ENCODE measurements around the gene STXBP6. TPM values are rescaled to one million over a fixed set of nuclear protein-coding genes. Genes with fewer than 3 reads are reported as not detected.
"Not testable (repeated sequence)": the region's sequence is repeated elsewhere in the genome, so short reads cannot be mapped to it uniquely, and the experiment has no call there.

Gene STXBP6
- total and polyA plus RNA-seq, 7 donors = 7.1 to 32.8 (median 14.3) TPM

DNA sequence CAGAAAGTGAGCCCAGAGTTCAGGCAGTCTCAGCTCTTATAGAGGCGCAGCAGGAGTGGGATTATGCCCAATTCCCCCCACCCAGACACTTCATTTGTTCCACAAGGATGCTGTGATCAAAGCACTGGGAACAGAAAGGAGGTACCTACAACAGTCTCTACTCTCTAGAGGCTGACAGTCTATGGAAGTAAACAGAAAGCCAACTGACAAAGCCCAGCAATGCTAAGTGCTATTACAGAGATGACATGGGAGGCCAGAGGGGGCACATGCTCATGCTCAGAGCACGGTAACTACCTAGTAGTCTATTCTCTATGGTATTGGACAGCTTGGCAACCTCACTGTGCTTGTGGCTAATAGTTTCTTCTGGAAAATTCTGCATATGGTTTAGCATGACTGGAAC lies 85.9 kb downstream of the STXBP6 start:
- Histone ChIP-seq H3K4me1 (peaks cover 0 to 61% (median 51%) of the 10 kb centered on the region in 4 donors), H3K4me3 (no peak overlapping the region), H3K27me3 (no peaks in the 10 kb centered on the region), H3K36me3 (no peaks in the 10 kb centered on the region), H3K27ac (peak overlapping the region in 3 of 4 donors; percentile 76 to 84 (median 79)), H3K9me3 (no peaks in the 10 kb centered on the region)
- no peak for DNase-seq
- WGBS, 2 donors = 91% methylated on average over 2 of the region's 2 CpGs
- TF ChIP-seq EP300 (IDR thresholded peaks at IDR 0.05) (no peak), POLR2A (IDR thresholded peaks at IDR 0.05) (no peak), POLR2AphosphoS5 (IDR thresholded peaks at IDR 0.05) (peak in 3 of 4 donors; percentile 26 to 43 (median 35))
- TF ChIP-seq, protein P1, sequence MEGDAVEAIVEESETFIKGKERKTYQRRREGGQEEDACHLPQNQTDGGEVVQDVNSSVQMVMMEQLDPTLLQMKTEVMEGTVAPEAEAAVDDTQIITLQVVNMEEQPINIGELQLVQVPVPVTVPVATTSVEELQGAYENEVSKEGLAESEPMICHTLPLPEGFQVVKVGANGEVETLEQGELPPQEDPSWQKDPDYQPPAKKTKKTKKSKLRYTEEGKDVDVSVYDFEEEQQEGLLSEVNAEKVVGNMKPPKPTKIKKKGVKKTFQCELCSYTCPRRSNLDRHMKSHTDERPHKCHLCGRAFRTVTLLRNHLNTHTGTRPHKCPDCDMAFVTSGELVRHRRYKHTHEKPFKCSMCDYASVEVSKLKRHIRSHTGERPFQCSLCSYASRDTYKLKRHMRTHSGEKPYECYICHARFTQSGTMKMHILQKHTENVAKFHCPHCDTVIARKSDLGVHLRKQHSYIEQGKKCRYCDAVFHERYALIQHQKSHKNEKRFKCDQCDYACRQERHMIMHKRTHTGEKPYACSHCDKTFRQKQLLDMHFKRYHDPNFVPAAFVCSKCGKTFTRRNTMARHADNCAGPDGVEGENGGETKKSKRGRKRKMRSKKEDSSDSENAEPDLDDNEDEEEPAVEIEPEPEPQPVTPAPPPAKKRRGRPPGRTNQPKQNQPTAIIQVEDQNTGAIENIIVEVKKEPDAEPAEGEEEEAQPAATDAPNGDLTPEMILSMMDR (IDR thresholded peaks at IDR 0.05) = no peak
- intact Hi-C loops (cut with DNase I) = no loop called here

GRCh38 chr14:24962118-24962517 lies 87.8 kb downstream of the STXBP6 start:
- H3K36me3 ChIP-seq; H3K9me3 ChIP-seq; DNase-seq; H3K4me3 ChIP-seq; intact Hi-C loops (cut with DNase I); H3K27me3 ChIP-seq: not testable (repeated sequence)
- WGBS, 2 donors = 93 to 97% methylated on average over 6 of the region's 6 CpGs
- H3K27ac ChIP-seq = peak overlapping the region in 2 of 4 donors; percentile 14 to 79
- H3K4me1 ChIP-seq = peaks cover 0 to 74% (median 66%) of the 10 kb centered on the region in 4 donors

DNA sequence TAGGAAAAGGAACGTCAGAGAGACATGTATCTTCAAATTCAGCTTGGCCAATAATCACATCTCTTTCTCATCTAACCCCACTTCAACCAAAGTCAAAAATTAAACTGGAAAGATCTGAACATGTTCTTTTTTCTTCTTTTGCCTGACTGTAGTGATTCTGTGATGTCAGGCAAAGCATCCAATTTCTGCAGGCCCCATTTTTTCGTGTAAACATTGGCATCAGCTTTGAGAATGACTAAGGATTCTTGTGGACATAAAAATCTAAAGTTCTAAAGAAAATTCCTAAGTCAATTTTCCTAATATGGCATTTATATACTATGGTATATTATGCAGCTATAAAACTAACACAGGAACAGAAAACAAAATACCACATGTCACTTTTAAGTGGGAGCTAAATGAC lies 89.1 kb downstream of the STXBP6 start:
- peak in 1 of 4 donors; percentile 21 for TF ChIP-seq POLR2AphosphoS5 (IDR thresholded peaks at IDR 0.05)
- TF ChIP-seq POLR2A (IDR thresholded peaks at IDR 0.05) = no peak
- TF ChIP-seq, protein P1 (IDR thresholded peaks at IDR 0.05) = no peak
- peak in 1 of 4 donors; percentile 13 for TF ChIP-seq EP300 (IDR thresholded peaks at IDR 0.05)
- Histone ChIP-seq H3K27me3 (no peaks in the 10 kb centered on the region), H3K36me3 (no peaks in the 10 kb centered on the region), H3K9me3 (no peaks in the 10 kb centered on the region), H3K4me3 (no peak overlapping the region), H3K27ac (peak overlapping the region; percentile 69 to 79 (median 73)), H3K4me1 (peaks cover 0 to 61% (median 53%) of the 10 kb centered on the region in 4 donors)
- intact Hi-C loops (cut with DNase I) = no loop called here
- DNase-seq = no peak
- WGBS, 2 donors = 56 to 63% methylated on average over 2 of the region's 2 CpGs

DNA sequence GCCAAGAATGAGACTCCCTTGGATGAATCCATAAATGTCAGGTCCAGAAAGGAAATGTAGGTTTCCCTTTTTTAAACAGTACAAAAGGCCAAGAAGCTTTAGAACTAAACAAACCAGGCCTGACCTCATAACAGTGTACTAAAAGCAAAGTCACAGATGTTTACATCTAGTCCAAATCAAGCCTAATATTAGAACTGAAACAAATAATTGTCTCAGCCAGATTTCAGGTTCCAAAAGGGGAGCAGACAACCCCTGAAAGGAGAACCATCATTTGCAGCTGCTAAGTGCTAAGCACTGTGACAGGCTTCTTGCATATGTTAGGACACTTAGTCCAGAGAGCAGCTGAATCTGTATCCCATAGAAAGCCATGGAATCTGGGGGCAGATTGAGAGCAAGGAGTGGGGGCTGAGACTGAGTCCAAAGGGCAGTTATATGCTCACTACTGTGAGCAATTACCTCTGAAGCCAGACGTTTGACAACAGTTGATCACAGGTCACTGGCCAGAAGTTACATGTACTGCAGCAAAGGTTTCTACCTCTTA lies 90.1 kb downstream of the STXBP6 start:
- peaks cover 0 to 54% (median 45%) of the 10 kb centered on the region in 4 donors for H3K4me1 ChIP-seq
- H3K9me3 ChIP-seq = no peaks in the 10 kb centered on the region
- peak; percentile 33 to 69 (median 62) for TF ChIP-seq POLR2AphosphoS5 (IDR thresholded peaks at IDR 0.05)
- no peak for TF ChIP-seq POLR2A (IDR thresholded peaks at IDR 0.05)
- TF ChIP-seq EP300 (IDR thresholded peaks at IDR 0.05) = peak in 3 of 4 donors; percentile 3 to 34 (median 14)
- TF ChIP-seq, protein P1 (IDR thresholded peaks at IDR 0.05) = no peak
- peak overlapping the region; percentile 69 to 79 (median 73) for H3K27ac ChIP-seq
- intact Hi-C loops (cut with DNase I) = loop anchor here (10.0 kb wide), 1 partner anchor 85 kb away; no protein-coding TSS in a partner anchor
- no peak for DNase-seq
- no peaks in the 10 kb centered on the region for H3K36me3 ChIP-seq
- 5 to 43% methylated on average over 1 of the region's 1 CpG for WGBS, 2 donors
- H3K4me3 ChIP-seq = no peak overlapping the region
- no peaks in the 10 kb centered on the region for H3K27me3 ChIP-seq

DNA sequence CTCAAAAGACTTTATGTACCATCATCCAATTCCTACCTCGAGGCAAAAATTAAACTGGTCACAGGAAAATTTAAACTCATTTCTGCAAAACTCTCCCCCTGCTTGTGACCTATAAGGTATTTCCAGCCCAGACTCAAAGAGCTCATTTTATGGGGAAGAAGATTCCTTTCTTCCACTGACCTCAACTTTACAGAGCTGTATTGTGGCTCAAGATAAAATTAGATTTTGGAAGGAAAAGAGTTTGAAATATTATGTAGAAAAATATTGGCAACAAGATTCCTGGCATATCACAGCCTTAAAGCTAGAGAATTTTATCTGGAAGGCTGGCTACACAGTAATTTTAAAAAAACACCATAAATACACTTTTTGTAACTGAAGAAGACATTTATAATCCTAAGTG lies 91.7 kb downstream of the STXBP6 start:
- TF ChIP-seq, protein P1 (IDR thresholded peaks at IDR 0.05) = no peak
- TF ChIP-seq POLR2AphosphoS5 (IDR thresholded peaks at IDR 0.05) (no peak), POLR2A (IDR thresholded peaks at IDR 0.05) (no peak), EP300 (IDR thresholded peaks at IDR 0.05) (no peak)
- no peaks in the 10 kb centered on the region for H3K36me3 ChIP-seq
- peak overlapping the region in 3 of 4 donors; percentile 69 to 79 (median 77) for H3K27ac ChIP-seq
- intact Hi-C loops (cut with DNase I) = loop anchor here (10.0 kb wide), 1 partner anchor 87 kb away; no protein-coding TSS in a partner anchor
- H3K4me1 ChIP-seq = peaks cover 0 to 55% (median 46%) of the 10 kb centered on the region in 4 donors
- no peaks in the 10 kb centered on the region for H3K27me3 ChIP-seq
- no peak for DNase-seq
- whole genome bisulfite sequencing, 2 donors = 70 to 76% methylated on average over 1 of the region's 1 CpG
- H3K4me3 ChIP-seq = no peak overlapping the region
- no peaks in the 10 kb centered on the region for H3K9me3 ChIP-seq
